ENCODE results near the gene DYNC2H1. TPM values are rescaled to one million over a fixed set of nuclear protein-coding genes. Genes with fewer than 3 reads are reported as not detected.
"Not testable (repeated sequence)": the region's sequence is repeated elsewhere in the genome, so short reads cannot be mapped to it uniquely, and the experiment has no call there.

DYNC2H1 gene
- total RNA-seq, 1 experiment from 2014 or later = 28.9 TPM

DNA sequence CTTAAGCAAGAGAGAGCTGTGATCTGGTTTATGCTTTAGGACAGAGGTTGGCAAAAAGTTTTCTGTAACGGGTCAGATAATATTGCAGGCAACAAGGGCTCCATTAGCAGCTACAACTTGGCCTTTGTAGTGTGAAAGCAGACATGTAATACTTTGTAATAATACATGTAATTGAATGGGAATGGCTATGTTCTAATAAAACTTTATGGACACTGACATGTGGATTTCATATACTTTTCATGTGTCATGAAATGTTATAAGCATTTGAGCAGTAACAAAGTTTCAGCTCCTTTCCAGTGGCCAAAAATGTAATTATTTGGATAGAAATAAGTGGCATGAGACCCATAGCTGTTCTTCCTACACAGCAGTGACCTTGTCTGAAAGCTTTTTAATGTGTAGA, 3.1 kb downstream of the DYNC2H1 start:
- DNase-seq (no peak), ATAC-seq (no peak)
- peak overlapping the region; percentile 94 for H3K4me2 ChIP-seq (ENCODE audit: low read length)
- no peak overlapping the region for H2AFZ ChIP-seq (ENCODE audit: low read length)
- H3K4me3 ChIP-seq (ENCODE audit: low read length) = no peak overlapping the region; the same call in 1 of the 2 replicates
- peaks cover 29% of the 10 kb centered on the region for H3K4me1 ChIP-seq (ENCODE audit: insufficient read depth, low read length)
- 0 out of 2 replicates have a peak, but pooled peaks cover 4% of the 10 kb centered on the region for H3K36me3 ChIP-seq (ENCODE audit: low read depth, low read length)
- no peaks in the 10 kb centered on the region for H3K27me3 ChIP-seq (ENCODE audit: low read length)
- ChIA-PET POLR2A (ENCODE audit: unreplicated experiment) (interaction anchor here (0.8 kb wide), 1 partner anchor 20 kb away, joined by 3 read pairs; the partner anchor contains the start of gene DCUN1D5), CTCF (interaction anchor here (0.6 kb wide), 1 partner anchor 90 kb away, joined by 9 read pairs; no protein-coding TSS in a partner anchor)
- no peaks in the 10 kb centered on the region for H3K9me3 ChIP-seq (ENCODE audit: low read length)
- no peak overlapping the region for H3K27ac ChIP-seq (ENCODE audit: low read length)
- no peaks in the 10 kb centered on the region for H3F3A ChIP-seq (ENCODE audit: low read length, unreplicated experiment)
- intact Hi-C loops (cut with micrococcal nuclease) = no loop called here
- BruUV-seq (replicated peaks) = no TSS peak
- H4K20me1 ChIP-seq (ENCODE audit: low read length) = no peaks in the 10 kb centered on the region
- peaks cover 34% of the 10 kb centered on the region for H3K79me2 ChIP-seq (ENCODE audit: low read length)
- no peaks in the 10 kb centered on the region for H3K9me2 ChIP-seq (replicated peaks; ENCODE audit: low read length)
- H3K9ac ChIP-seq (ENCODE audit: low read length) = no peak overlapping the region
- TF ChIP-seq, protein P1, sequence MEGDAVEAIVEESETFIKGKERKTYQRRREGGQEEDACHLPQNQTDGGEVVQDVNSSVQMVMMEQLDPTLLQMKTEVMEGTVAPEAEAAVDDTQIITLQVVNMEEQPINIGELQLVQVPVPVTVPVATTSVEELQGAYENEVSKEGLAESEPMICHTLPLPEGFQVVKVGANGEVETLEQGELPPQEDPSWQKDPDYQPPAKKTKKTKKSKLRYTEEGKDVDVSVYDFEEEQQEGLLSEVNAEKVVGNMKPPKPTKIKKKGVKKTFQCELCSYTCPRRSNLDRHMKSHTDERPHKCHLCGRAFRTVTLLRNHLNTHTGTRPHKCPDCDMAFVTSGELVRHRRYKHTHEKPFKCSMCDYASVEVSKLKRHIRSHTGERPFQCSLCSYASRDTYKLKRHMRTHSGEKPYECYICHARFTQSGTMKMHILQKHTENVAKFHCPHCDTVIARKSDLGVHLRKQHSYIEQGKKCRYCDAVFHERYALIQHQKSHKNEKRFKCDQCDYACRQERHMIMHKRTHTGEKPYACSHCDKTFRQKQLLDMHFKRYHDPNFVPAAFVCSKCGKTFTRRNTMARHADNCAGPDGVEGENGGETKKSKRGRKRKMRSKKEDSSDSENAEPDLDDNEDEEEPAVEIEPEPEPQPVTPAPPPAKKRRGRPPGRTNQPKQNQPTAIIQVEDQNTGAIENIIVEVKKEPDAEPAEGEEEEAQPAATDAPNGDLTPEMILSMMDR (conservative IDR thresholded peaks at IDR 0.05; ENCODE audit: low read depth, low read length) = no peak
- TF ChIP-seq EZH2 (IDR thresholded peaks at IDR 0.05; ENCODE audit: low read length, unreplicated experiment) = no peak
- TF ChIP-seq EZH2phosphoT487 (IDR thresholded peaks at IDR 0.05; ENCODE audit: borderline replicate concordance, low read length) = no peak

- peaks cover 4% of the 10 kb centered on the region; the same call in 1 of the 2 replicates for H3K36me3 ChIP-seq (ENCODE audit: low read depth, low read length)
- CTCF ChIA-PET = no interaction called here
- no peak overlapping the region for H3K27ac ChIP-seq (ENCODE audit: low read length)
- no peak overlapping the region for H3K9ac ChIP-seq (ENCODE audit: low read length)
- TF ChIP-seq EZH2 (IDR thresholded peaks at IDR 0.05; ENCODE audit: low read length, unreplicated experiment) (no peak), EZH2phosphoT487 (IDR thresholded peaks at IDR 0.05; ENCODE audit: borderline replicate concordance, low read length) (no peak)
- TF ChIP-seq, protein P1 (conservative IDR thresholded peaks at IDR 0.05; ENCODE audit: low read depth, low read length) = no peak
- no peak overlapping the region for H3K4me3 ChIP-seq (ENCODE audit: low read length)
- H3K27me3 ChIP-seq (ENCODE audit: low read length) = no peaks in the 10 kb centered on the region
- peaks cover 21% of the 10 kb centered on the region for H3K4me1 ChIP-seq (ENCODE audit: insufficient read depth, low read length)
- peaks cover 31% of the 10 kb centered on the region for H3K79me2 ChIP-seq (ENCODE audit: low read length)
- no peaks in the 10 kb centered on the region for H4K20me1 ChIP-seq (ENCODE audit: low read length)
- POLR2A ChIA-PET (ENCODE audit: unreplicated experiment) = no interaction called here
- H3F3A ChIP-seq (ENCODE audit: low read length, unreplicated experiment) = no peaks in the 10 kb centered on the region
- no peak overlapping the region for H2AFZ ChIP-seq (ENCODE audit: low read length)
- intact Hi-C loops (cut with micrococcal nuclease) = no loop called here
- ATAC-seq (no peak), DNase-seq (no peak)
- no peaks in the 10 kb centered on the region for H3K9me2 ChIP-seq (replicated peaks; ENCODE audit: low read length)
- H3K4me2 ChIP-seq (ENCODE audit: low read length) = no peak overlapping the region
- H3K9me3 ChIP-seq (ENCODE audit: low read length) = no peaks in the 10 kb centered on the region
- BruUV-seq (replicated peaks) = no TSS peak
Observed at GRCh38 chr11:103114836-103115235, 5.6 kb downstream of the DYNC2H1 start.

DNA sequence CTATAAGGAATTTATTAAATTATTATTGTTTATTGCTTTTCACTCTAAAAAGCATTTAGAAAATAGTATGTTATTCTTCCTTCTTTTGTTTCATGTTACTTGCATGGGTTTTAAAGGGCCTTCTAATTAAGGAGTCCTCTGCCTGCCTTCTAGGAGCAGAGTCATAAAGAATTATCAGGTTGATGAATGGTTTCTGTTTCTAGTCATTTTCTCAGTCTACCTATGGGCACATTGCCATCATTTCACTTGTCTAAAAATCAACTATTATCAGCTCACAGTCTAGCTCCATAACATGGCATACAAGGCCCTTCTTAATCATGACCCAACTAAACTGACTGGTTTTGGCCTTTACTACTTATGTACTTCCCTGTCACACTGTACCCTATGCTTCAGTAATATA, 16.2 kb downstream of the DYNC2H1 start:
- Histone ChIP-seq H3K27ac (ENCODE audit: low read length) (no peak overlapping the region), H2AFZ (ENCODE audit: low read length) (no peak overlapping the region), H3K79me2 (ENCODE audit: low read length) (no peaks in the 10 kb centered on the region), H3K9ac (ENCODE audit: low read length) (no peak overlapping the region), H3K36me3 (ENCODE audit: low read depth, low read length) (peaks cover 11% of the 10 kb centered on the region; the same call in 1 of the 2 replicates), H3K9me3 (ENCODE audit: low read length) (no peaks in the 10 kb centered on the region), H3K9me2 (replicated peaks; ENCODE audit: low read length) (no peaks in the 10 kb centered on the region), H4K20me1 (ENCODE audit: low read length) (no peaks in the 10 kb centered on the region), H3K4me2 (ENCODE audit: low read length) (no peak overlapping the region), H3K4me1 (ENCODE audit: insufficient read depth, low read length) (no peaks in the 10 kb centered on the region), H3K4me3 (ENCODE audit: low read length) (no peak overlapping the region), H3K27me3 (ENCODE audit: low read length) (no peaks in the 10 kb centered on the region), H3F3A (ENCODE audit: low read length, unreplicated experiment) (no peaks in the 10 kb centered on the region)
- TF ChIP-seq, protein P1 (conservative IDR thresholded peaks at IDR 0.05; ENCODE audit: low read depth, low read length) = no peak
- no peak for TF ChIP-seq EZH2 (IDR thresholded peaks at IDR 0.05; ENCODE audit: low read length, unreplicated experiment)
- TF ChIP-seq EZH2phosphoT487 (IDR thresholded peaks at IDR 0.05; ENCODE audit: borderline replicate concordance, low read length) = no peak
- no peak for DNase-seq
- no peak for ATAC-seq
- no TSS peak for BruUV-seq (replicated peaks)
- intact Hi-C loops (cut with micrococcal nuclease) = no loop called here
- ChIA-PET CTCF (no interaction called here), POLR2A (ENCODE audit: unreplicated experiment) (no interaction called here)

- H3K27me3 ChIP-seq (ENCODE audit: low read length); H3K36me3 ChIP-seq (ENCODE audit: low read depth, low read length); ATAC-seq; intact Hi-C loops (cut with micrococcal nuclease); DNase-seq; H3K4me3 ChIP-seq (ENCODE audit: low read length); H3K4me2 ChIP-seq (ENCODE audit: low read length); H3K4me1 ChIP-seq (ENCODE audit: insufficient read depth, low read length); H3F3A ChIP-seq (ENCODE audit: low read length, unreplicated experiment); H3K79me2 ChIP-seq (ENCODE audit: low read length); H3K9ac ChIP-seq (ENCODE audit: low read length); CTCF ChIA-PET; H3K9me3 ChIP-seq (ENCODE audit: low read length); H4K20me1 ChIP-seq (ENCODE audit: low read length); H3K27ac ChIP-seq (ENCODE audit: low read length); H3K9me2 ChIP-seq (replicated peaks; ENCODE audit: low read length); BruUV-seq (replicated peaks); H2AFZ ChIP-seq (ENCODE audit: low read length); POLR2A ChIA-PET (ENCODE audit: unreplicated experiment): not testable (repeated sequence)
Observed at GRCh38 chr11:103141986-103142385, 32.8 kb downstream of the DYNC2H1 start.

Data from PC-3 (cell line).